Nephron (organoid): ENCODE results near the gene CFAP61.

ENCODE experiments used
- H3K27ac Mint-ChIP-seq, 3 experiments: 2 replicates each; pipeline ENCODE4 v1.8.0; 2020; ENCODE audit warnings: mixed read lengths in 3 of 3, mild to moderate bottlenecking in 2 of 3, moderate library complexity in 1 of 3
- H3K27me3 Mint-ChIP-seq: 2 replicates; pipeline ENCODE4 v1.8.0; 2021; ENCODE audit warnings: low read depth, mild to moderate bottlenecking, moderate library complexity, mixed read lengths
- H3K36me3 Mint-ChIP-seq: 2 replicates; pipeline ENCODE4 v1.8.0; 2020; ENCODE audit warnings: low read depth, mixed read lengths
- H3K4me1 Mint-ChIP-seq: 2 replicates; pipeline ENCODE4 v1.8.0; 2020; ENCODE audit warnings: mixed read lengths
- H3K4me3 Mint-ChIP-seq, 3 experiments: 2 replicates each; pipeline ENCODE4 v1.8.0; 2020; ENCODE audit warnings: mild to moderate bottlenecking in 3 of 3, mixed read lengths in 3 of 3, moderate library complexity in 2 of 3
- H3K9me3 Mint-ChIP-seq: 2 replicates; pipeline ENCODE4 v1.8.0; 2020; ENCODE audit warnings: mixed read lengths
- TF ChIP-seq, protein P1 (sequence below), 3 experiments: fragments of 200-600 bp; sonication (generic); IDR thresholded peaks; one replicate each; pipeline ENCODE4 v1.5.0; 2021; ENCODE audit warnings: antibody characterized with exemption in 3 of 3; ENCODE audit not compliant: unreplicated experiment in 3 of 3

CFAP61 gene

DNA sequence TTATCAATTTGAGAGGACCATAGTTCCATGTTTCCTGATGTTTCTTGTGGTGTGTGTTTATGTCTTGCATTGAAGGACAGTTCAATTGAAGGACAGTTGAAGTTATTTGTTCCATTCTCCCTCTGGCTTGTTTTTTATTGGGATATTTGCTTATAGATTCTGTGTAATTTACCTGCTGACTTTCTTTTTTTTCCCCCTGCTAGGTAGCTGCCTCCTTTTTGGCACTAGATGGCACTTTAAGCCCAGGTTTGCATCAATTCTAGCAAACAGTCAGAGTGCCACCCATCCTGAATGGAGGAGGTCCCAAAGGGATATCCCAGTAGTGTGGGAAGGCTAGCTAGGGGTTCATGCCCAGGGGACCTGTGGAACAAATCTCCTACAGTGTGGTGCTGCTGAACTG is 78.1 kb downstream of the CFAP61 start:
- TF ChIP-seq, protein P1, sequence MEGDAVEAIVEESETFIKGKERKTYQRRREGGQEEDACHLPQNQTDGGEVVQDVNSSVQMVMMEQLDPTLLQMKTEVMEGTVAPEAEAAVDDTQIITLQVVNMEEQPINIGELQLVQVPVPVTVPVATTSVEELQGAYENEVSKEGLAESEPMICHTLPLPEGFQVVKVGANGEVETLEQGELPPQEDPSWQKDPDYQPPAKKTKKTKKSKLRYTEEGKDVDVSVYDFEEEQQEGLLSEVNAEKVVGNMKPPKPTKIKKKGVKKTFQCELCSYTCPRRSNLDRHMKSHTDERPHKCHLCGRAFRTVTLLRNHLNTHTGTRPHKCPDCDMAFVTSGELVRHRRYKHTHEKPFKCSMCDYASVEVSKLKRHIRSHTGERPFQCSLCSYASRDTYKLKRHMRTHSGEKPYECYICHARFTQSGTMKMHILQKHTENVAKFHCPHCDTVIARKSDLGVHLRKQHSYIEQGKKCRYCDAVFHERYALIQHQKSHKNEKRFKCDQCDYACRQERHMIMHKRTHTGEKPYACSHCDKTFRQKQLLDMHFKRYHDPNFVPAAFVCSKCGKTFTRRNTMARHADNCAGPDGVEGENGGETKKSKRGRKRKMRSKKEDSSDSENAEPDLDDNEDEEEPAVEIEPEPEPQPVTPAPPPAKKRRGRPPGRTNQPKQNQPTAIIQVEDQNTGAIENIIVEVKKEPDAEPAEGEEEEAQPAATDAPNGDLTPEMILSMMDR (IDR thresholded peaks at IDR 0.05; ENCODE audit: unreplicated experiment in 3 of 3) = no peak
- Mint-ChIP-seq H3K27me3 (no peaks in the 10 kb centered on the region), H3K36me3 (no peaks in the 10 kb centered on the region), H3K4me1 (no peaks in the 10 kb centered on the region), H3K4me3 (no peak overlapping the region), H3K27ac (no peak overlapping the region), H3K9me3 (peaks cover 38% of the 10 kb centered on the region)

DNA sequence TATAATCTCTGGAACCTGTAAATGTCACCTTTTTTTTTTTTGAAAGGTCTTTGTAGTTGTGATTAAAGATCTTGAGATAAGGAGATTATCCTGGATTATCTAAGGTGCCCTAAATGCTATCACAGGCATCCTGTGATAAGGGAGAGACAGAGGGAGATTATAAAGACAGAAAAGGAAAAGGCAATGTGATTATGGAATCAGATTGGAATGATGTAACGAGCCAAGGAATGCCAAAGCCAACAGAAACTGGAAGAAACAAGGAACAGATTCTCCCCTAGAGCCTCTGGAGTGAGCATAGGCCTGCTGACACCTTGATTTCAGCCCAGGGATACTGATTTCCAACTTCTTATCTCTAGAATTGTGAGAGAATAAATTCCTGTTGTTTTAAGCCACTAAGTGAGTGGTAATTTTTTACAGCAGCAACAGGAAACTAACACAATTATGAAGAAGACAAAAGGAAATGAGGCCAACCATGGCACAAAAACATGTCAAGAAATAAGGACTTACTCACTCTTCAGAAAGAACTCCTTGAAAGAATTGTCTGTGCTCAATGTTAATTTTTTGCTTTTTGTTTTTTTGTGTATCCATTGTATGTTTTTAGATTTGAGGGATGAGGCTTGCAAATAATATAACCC is 82.7 kb downstream of the CFAP61 start:
- Mint-ChIP-seq H3K9me3 (peaks cover 21% of the 10 kb centered on the region), H3K36me3 (no peaks in the 10 kb centered on the region), H3K4me3 (no peak overlapping the region), H3K27me3 (no peaks in the 10 kb centered on the region), H3K27ac (no peak overlapping the region), H3K4me1 (no peaks in the 10 kb centered on the region)
- TF ChIP-seq, protein P1 (IDR thresholded peaks at IDR 0.05; ENCODE audit: unreplicated experiment in 3 of 3) = no peak

DNA sequence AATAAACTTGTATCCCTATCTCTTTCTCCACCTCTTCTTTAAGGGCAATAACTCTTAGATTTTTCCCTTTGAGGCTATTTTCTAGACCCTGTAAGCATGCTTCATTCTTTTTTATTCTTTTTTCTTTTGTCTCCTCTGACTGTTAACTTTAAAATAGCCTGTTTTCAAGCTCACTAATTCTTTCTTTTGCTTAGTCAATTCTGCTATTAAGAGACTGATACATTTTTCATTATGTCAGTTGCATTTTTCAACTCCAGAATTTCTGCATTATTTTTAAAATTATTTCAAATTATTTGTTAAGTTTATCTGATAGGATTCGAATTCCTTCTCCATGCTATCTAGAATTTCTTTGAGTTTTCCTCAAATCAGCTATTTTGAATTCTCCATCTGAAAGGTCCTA is 84.0 kb downstream of the CFAP61 start:
- Mint-ChIP-seq H3K4me1 (no peaks in the 10 kb centered on the region), H3K36me3 (no peaks in the 10 kb centered on the region), H3K4me3 (no peak overlapping the region), H3K9me3 (peaks cover 12% of the 10 kb centered on the region), H3K27me3 (no peaks in the 10 kb centered on the region), H3K27ac (no peak overlapping the region)
- TF ChIP-seq, protein P1 (IDR thresholded peaks at IDR 0.05; ENCODE audit: unreplicated experiment in 3 of 3) = no peak

DNA sequence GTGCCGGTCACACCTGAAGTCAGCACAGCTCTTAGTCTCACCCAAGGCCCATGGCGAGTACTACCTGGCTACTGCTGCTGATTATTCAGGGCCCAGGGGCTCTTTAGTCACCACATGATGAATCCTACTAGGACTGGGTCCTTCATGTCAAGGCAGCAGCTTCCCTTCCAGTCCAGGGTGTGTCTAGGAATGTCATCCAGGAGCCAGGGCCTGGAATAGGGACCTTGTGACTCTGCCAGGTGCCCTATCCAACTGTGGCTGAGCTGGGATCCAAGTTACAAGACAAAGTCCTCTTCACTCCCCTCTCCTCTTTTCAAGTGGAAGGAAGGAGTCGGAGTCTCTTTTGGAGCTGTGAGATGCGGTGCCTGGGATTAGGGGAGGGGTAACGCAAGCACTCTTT is 85.5 kb downstream of the CFAP61 start:
- no peak overlapping the region for H3K4me3 Mint-ChIP-seq
- TF ChIP-seq, protein P1 (IDR thresholded peaks at IDR 0.05; ENCODE audit: unreplicated experiment in 3 of 3) = no peak
- no peak overlapping the region for H3K27ac Mint-ChIP-seq
- no peaks in the 10 kb centered on the region for H3K36me3 Mint-ChIP-seq
- no peaks in the 10 kb centered on the region for H3K4me1 Mint-ChIP-seq
- H3K9me3 Mint-ChIP-seq = peaks cover 10% of the 10 kb centered on the region
- H3K27me3 Mint-ChIP-seq = peaks cover 4% of the 10 kb centered on the region

DNA sequence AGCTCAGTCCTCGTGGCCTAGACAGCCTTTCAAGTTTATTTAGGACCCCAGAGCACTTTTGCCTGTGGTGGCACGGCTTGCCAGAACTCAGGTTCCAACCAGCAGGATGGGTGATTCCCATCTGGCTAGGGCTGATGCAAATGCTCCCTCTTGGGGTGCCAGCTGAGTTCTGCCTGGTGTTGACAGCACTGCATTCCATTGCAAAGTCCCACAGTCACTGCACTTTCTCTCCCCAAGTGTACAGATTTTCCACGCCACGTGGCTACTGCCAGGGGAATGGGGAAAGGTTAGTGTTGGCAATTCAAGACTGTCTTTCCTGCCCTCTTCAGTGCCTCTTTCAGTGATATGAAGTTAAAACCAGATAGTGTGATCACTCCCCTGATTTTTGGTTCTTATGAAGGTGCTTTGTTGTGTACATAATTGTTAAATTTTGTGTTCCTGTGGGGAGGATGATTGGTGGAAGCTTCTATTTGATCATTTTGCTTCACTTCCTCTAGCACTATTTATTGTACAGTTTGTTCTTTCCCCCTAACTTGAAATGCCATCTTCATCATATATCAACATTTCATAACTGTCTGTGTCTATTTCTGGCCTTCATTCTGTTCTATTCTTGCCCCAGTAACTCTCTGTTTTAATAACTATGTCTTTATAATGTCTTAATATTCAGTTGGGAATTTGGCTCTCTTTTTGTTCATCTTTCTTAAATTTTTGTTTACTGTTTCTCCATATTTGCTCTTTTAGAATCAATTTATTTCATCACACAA is 86.2 kb downstream of the CFAP61 start:
- H3K27ac Mint-ChIP-seq = no peak overlapping the region
- TF ChIP-seq, protein P1 (IDR thresholded peaks at IDR 0.05; ENCODE audit: unreplicated experiment in 3 of 3) = no peak
- peaks cover 4% of the 10 kb centered on the region for H3K27me3 Mint-ChIP-seq
- H3K4me3 Mint-ChIP-seq = no peak overlapping the region
- H3K4me1 Mint-ChIP-seq = no peaks in the 10 kb centered on the region
- H3K9me3 Mint-ChIP-seq = peaks cover 6% of the 10 kb centered on the region
- H3K36me3 Mint-ChIP-seq = no peaks in the 10 kb centered on the region

DNA sequence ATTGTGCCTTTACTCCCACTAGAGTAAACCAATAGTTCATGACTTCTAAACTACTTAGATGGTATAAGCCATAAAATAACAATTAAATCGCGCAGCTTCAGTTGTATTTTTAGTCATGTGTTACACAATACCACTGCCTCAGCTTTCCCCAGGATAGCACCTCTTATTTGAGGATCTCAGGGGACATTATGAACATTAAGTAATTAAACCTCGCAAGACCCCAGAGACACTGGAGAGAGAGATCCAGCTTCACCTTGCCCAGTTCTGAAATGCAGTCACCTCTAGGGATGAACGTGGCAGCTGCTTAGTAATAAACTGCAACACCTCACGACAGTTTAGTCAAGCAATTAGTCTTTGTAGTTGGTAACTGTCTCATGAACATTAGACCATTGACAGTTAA is 87.1 kb downstream of the CFAP61 start:
- no peaks in the 10 kb centered on the region for H3K4me1 Mint-ChIP-seq
- no peak overlapping the region for H3K27ac Mint-ChIP-seq
- H3K27me3 Mint-ChIP-seq = peaks cover 4% of the 10 kb centered on the region
- no peaks in the 10 kb centered on the region for H3K36me3 Mint-ChIP-seq
- TF ChIP-seq, protein P1 (IDR thresholded peaks at IDR 0.05; ENCODE audit: unreplicated experiment in 3 of 3) = no peak
- H3K9me3 Mint-ChIP-seq = peaks cover 8% of the 10 kb centered on the region
- no peak overlapping the region for H3K4me3 Mint-ChIP-seq
